DMS153 treated with DMSO at 0.1 percent for 48 hours (cell line): ENCODE data around the gene DDX43.
"Not testable (repeated sequence)": the region's sequence is repeated elsewhere in the genome, so short reads cannot be mapped to it uniquely, and the experiment has no call there.

Experiments used
- DNase-seq: peaks from one replicate; lab custom pipeline; 2025; ENCODE audit not compliant: unreplicated experiment; lab: John Stamatoyannopoulos, UW

The DDX43 gene

DNA sequence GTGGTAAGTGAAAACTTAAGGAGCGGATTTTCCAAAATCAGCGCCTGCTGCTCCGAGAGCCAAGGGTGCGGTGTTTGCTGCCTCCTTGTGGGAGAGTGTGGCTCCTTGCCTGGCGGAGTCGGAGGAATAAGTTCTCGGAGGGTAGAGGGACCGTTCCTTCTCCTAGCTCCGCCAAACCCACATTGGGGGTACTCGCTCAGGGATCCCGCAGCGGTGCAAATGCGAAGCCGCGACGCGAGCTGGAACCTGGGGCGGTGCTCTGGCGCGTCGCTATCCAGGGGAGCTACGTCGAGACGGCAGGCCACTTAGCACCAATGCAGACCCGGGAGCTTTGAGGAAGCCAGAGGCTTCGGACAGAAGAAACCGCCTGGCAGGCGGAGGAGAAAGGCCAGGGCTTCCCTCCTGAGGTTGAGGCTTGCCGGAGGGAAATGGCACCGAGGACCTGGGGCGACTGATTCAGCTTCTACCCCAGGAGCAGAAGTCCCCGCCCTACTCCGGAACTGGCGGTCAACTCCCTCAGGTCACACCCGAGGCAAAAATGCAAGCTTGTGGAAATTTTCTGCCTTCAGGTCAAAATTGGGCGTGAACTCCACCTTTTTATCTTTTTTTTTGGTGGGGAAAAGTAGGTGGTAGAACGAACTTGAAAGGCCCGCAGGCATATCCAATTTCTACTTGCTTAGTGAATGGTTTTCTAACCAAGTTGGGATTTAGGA, 5.7 kb upstream of the DDX43 start:
- DNase-seq = peak; percentile 28

DNA sequence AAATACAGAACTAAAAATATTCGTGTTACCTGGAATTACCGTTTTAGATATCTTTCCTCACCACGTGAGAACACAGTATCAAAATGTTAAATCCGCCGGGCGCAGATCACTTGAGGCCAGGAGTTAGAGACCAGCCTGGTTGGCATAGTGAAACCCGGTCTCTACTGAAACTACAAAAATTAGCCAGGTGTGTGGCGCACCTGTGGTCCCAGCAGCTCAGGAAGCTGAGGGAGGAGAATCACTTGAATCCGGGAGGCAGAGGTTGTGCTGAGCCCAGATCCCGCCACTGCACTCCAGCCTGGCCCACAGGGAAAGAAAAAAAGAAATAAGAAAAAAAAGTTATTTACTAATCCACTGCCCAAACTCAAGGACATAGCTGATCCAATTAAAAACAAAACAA, 4.8 kb upstream of the DDX43 start:
- no peak for DNase-seq

DNA sequence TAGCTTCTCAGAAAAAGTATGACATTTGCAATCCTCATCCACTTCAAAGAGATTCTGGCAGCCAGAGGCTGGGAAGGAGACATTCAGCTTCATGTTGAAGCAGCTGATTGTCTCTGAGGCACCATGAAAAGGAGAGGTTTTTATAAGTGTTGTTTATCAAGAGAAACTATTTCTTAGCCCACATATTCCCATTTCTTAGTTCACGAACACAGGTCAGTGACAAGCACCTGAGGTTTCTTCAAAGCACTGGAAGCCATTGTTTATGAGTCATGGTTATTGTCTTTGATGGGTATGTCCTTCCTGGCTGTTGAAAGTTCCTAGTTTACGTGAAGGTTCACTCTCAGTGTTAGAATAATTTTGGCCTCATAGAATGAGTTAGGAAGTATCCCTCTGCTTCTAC, 3.0 kb upstream of the DDX43 start:
- no peak for DNase-seq

DNA sequence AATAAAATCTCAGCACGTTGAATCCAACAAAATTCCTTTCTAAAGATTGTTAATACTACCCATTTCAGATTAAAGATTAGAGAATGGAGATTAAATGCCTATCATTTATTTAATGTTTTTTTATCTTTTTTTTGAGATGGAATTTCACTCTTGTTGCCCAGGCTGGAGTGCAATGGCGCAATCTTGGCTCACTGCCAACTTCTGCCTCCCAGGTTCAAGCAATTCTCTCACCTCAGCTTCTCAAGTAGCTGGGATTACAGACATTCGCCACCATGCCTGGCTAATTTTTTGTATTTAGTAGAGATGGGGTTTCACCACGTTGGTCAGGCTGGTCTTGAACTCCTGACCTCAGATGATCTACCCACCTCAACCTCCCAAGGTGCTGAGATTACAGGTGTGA, 2.4 kb upstream of the DDX43 start:
- not testable (repeated sequence) for DNase-seq

DNA sequence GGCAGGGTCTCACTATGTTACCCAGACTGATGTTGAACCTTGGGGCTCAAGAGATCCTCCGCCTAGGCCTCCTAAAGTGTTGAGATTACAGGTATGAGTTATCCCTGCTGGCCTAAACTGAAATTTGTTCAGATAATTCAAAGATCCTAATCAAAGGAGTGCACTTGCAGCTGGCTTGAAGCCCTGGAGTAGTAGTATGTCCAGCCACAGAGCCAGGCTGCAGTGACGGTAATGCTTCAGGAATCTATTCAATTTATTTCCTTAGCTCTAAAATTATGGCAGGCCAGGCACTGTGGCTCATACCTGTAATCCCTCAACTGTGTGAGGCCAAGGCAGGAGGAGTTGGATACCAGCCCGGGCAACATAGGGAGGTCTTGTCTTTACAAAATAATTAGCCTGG, 1.4 kb upstream of the DDX43 start:
- no peak for DNase-seq

DNA sequence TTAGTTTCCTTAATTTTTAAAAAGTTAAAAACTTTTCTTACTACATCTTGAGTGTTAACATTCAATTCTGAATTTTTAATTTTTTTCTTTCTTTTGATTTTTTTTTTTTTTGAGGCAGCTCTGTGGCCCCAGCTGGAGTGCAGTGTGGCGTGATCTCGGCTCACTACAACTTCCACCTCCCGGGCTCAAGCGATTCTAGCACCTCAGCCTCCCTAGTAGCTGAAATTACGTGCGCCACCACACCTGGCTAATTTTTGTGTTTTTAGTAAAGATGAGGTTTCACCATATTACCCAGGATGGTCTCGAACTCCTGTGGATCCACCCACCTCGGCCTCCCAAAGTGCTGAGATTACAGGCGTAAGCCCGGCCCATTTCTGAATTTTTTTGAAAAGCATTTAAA, 1.2 kb downstream of the DDX43 start:
- no peak for DNase-seq

DNA sequence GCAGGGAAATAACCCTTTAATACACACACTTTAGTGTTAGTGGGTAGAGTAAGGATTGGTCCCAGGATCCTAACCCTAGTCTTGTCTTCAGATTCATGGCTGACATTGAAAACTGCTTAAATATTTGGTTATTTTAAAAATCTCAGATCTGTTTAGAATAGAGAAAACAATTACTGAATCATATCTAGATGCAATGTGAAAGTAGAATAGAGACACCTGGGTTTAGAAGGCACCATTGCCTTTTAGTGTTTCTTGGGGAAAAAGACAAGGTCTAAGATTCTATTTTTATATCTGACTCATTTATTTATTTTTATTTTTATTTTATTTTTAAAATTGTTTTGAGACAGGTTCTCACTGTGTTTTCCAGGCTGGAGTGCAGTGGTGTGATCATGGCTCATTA, 6.0 kb downstream of the DDX43 start:
- no peak for DNase-seq

DNA sequence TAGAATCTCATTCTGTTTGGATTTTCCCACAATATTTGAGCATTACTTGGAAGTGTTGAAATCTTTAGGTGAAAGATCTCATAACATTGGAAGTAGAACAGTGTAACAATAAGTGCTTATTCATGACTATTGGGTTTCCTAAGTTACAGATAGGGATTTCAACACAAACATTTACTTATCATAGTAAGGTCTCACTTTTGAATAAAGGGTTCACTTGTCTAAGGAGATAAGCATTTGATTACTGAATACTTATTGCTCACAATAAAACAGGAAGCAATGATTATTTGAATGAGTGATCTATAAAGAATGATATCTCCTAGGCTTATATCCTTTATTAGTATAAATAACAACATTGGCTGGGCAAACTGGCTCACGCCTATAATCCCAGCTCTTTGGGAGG, 14.8 kb downstream of the DDX43 start:
- DNase-seq = no peak

DNA sequence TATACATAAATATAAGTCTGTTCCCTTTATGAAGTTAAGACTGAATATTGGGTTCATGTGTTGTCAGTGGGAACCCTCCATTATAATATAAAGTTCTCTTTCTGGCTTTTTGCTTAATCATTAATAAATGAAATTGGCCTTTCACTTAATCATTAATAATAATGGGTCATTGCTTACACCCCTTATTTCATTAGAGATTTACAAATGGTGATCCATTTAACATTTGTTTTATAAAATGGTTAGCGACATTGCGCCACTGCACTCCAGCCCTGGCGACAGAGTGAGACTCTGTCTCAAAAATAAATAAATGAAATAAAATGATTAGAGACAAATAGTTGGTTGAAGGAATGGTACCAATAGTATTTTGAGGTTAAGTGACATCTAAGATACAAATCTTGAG, 18.5 kb downstream of the DDX43 start:
- no peak for DNase-seq

DNA sequence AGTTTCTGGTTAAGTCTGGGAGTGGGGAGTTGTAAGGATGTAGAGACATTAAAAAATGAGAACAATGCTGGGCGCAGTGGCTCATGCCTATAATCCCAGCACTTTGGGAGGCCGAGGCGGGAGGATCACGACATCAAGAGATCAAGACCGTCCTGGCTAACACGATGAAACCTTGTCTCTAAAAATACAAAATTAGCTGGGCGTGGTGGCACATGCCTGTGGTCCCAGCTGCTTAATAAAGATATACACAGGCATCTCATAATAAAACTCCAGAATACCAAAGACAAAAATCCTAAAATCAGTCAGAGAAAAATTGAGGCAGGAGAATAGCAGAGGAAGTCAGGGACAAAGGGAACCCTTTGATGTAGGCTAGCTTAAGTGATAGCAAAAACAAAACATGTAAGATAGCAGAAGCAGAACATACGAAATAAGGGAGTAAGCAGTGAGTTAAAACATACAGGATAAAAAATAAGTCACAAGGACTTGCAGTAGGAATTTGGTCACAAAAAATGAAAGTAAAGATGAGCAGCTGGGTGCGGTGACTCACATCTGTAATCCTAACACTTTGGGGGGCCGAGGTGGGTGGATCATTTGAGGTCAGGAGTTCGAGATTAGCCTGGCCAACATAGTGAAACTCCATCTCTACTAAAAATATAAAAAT, 23.6 kb downstream of the DDX43 start:
- DNase-seq = no peak

DNA sequence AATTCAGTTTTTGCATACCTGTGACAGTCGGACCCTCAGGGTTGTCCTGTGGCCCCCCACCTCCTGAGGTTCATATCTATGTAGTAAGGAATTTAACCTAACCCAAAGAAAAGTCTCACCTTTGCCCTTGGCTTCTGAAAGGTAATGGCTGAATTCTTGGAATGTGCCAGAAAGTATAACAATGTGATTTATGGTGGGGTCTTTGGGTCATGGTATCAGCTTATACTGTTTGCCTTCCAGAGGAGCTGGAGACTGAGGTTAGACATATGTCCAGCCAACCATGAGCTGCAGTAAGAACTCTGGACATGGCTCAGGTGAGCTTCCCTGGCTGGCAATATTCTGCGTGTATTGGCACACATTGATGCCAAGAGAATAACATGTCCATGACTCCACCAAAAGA, 26.9 kb downstream of the DDX43 start:
- no peak for DNase-seq

DNA sequence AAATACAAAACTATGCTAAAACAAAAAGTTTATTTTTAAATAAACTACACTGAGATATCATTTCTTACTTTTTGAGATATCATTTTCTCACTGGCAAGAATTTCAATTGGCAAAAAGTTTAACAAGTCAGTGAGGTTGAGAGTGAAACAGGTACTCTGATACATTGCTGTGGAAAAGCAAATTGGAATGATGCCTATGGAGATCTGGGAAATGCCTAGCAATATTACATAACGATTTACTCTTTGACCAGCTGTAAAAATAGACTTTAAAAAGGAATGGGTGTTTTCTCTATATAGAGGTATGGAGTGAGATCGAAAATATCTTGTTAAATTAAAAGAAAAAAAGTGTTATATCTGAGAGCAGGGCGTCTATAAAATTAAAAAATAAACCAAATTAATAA, 40.6 kb downstream of the DDX43 start:
- no peak for DNase-seq

DNA sequence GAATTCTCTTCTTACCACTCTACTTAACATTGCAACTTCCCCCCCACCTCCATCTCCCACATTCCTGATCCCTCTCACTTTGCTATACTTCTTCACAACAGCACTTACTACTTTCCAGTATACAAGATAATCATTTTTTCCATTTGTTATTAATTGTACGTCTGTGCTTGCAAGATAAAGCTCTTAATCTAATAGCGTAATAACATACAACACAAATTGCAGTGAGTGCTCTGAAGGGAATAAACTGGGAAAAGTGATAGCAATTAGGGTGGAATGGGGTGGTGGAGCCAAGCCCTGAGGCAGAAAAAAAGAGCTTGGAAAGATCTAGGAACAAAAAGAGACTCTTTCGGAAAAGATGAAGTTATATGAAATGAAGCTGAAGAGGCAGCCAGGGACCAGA, 48.9 kb downstream of the DDX43 start:
- DNase-seq = no peak

DNA sequence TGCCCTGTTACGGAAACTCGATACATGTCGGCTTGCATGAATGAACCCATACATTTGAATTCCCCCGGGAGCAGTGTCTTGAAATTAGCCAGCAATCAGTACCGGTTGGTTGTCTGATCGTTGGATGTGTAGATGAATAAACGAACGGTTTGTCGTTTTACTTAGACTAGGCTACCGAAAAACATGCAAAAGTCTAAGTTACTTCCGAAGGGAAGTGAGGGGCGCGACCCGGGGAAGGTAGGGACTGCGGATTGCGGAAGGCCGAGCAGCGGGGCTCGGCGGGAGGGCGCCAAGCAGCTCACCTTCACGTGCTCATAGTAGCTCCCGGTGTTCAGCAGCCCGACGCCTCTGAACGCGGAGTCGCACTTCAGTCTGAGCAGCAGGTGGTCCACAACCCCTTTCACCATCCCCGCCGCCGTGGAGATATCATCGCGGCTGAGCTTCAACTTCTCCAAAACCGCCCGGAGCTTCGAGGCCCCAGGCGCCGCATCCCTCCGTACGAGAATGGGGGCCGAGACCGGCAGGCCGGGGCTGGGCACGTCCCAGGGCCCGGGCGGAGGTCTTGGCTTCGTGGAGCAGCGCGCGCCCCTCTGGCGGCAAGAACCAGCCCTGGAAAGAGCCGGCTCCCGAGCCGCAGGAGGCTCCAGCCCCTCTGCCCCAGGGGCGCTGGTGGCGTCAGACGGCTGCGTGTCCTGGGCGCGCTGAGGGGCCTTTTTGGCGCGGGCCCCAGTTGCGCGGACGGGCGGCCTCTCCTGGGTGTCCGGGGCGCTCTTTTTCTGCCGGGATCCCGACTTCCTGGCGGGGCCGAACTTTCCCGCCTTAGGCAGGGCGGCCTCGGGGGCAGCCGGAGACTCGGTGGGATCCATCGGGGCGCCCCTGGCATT, 56.8 kb downstream of the DDX43 start:
- peak; percentile 67 for DNase-seq

DNA sequence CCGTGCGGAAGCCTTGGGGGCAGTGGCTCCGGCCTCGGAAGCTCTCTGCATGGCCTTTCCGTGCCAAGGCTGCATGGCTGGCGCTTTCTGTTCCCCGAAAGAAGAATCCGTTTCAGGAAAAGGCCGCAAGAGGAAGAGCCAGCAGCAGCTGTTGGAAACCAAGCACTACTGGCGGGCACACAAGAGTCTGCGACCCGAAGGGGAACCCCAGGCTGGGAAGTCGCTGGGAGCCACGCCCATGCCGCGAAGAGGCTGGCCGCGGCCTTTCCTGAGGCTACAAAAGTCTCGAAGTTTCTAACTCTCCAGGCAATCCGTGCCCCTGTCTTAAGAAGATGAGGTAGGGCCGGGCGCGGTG, 57.5 kb downstream of the DDX43 start, which contains the start of gene CGAS:
Gene CGAS (minus strand): TSS at position 191 of the 355 bp plus-strand sequence. CDS start 116 bp downstream, at position 75.
- peak; percentile 49 for DNase-seq

DNA sequence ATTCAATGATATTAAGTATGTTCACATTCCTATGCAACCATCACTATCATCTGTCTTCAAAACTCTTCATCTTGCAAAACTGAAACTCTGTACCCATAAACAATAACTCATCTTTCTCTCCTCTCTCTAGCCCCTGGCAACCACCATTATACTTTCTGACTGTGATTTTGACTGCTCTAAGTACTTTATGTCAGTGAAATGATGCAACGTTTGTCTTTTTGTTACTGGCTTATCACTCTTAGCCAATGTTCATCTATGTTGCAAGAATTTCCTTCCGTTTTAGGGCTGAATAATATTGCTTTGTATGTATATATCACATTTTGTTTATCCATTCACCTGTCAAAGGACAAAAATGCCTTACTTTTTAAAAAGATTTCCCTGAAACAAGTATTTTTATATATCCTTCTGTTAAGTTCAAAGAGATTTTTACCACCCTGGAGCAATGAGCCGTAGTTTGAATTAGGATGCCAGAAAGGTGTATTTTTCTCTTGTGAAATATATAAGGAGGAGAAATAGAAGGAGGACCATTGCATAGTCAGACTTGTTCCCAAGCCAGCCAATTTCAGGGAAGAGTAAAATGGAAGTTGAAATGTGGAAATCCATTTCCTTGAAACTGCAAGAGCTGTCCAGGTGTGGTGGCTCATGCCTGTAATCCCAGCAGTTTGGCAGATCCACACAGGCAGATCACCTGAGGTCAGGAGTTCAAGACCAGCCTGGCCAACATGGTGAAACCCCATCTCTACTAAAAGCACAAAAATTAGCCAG, 61.4 kb downstream of the DDX43 start:
- DNase-seq = no peak

DNA sequence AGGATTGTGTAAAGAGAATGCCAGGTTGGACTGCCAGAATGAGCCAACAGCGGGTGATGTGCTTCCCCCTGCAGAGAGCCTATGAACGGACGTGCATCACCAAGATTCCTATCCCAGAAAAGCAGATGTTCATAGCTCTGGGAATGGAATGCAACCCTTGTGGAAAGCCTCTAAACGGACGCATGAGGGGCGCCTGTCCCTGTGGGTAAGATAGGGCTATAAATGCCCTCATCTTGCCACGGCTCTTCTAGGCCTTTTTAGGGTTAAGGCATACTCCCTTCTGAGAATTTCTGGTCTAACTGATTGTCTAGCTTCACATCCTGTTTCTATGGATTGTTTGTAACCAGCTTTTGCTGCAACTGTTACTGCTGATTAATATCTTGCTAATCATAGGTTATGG, 64.8 kb downstream of the DDX43 start:
- not testable (repeated sequence) for DNase-seq

DNA sequence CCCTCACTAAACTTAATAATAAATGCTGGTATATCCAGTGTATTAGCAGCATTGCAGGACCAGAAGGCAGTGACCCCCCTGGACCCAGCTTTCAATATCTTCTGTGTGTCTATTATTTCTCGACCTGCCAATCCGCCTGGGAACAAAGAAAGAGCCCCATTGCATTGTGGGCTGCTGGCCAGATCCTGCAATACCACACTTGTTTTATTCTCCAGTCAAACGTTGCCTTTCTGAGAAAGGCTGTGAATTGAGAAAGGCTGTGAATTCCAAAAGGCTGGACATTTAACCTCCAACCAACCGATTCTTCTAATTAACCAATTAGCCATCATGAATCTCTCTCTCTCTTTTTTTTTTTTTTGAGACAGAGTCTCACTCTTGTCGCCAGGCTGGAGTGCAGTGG, 65.4 kb downstream of the DDX43 start:
- no peak for DNase-seq

DNA sequence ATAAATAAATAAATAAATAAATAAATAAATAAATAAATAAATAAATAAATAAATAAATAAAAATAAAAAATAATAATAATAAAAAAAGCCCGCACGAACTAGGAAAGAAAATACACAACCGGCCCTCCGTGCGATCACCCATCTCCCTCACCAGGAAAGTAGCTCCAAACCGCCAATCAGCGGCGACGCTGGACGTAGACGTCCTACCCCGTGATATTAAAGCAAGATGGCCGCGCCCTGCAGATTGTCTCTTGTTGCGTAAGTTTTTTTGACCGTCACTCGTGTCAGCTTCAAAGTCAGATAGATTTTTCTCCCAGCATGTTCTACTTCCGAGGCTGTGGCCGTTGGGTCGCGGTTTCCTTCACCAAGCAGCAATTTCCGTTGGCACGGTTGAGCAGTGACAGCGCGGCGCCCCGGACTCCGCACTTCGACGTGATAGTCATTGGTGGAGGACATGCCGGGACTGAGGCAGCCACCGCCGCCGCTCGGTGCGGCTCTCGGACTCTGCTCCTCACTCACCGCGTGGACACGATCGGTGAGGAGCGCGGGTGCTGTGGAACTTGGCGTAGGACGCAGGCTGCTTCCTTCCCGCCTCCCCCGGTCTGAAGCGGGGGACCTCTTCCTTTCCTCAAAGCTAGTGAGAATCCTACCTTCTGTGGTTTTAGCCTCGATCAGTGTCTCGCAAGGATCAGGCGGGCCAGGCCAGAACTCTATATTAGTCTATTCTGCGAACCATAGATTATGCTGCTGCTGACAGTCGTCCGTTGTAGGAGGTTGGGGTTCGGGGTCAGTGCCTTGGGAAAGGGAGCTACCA, 67.1 kb downstream of the DDX43 start, which contains the start of gene MTO1:
Gene MTO1 (plus strand): TSS at position 201 of the 814 bp plus-strand sequence. CDS start 118 bp downstream, at position 319.
- DNase-seq = peak; percentile 90
